HepG2 (cell line): ENCODE results near the gene GPR6. TPM values are rescaled to one million over a fixed set of nuclear protein-coding genes. Genes with fewer than 3 reads are reported as not detected.
A peak's percentile ranks its signal among the peaks of the same experiment; 100 is the strongest.

Experiments used
- BORCS8-MEF2B ChIP-seq: sonication (generic); formaldehyde crosslinking; IDR thresholded peaks from 2 replicates; pipeline ENCODE4 v1.8.0; 2022; ENCODE audit warnings: mild to moderate bottlenecking, missing genetic modification reagents
- IKZF4 ChIP-seq: sonication (generic); formaldehyde crosslinking; IDR thresholded peaks from 2 replicates; pipeline ENCODE4 v1.5.1; 2020; ENCODE audit warnings: borderline replicate concordance, mild to moderate bottlenecking, low read depth, missing genetic modification reagents; ENCODE audit errors: not compliant biosample characterization
- KMT2A ChIP-seq: sonication (generic); formaldehyde crosslinking; IDR thresholded peaks from 2 replicates; pipeline ENCODE4 v1.4.0; 2020; ENCODE audit warnings: missing genetic modification reagents
- MED8 ChIP-seq: sonication (generic); formaldehyde crosslinking; IDR thresholded peaks from 2 replicates; pipeline ENCODE4 v1.8.1; 2023; ENCODE audit warnings: mild to moderate bottlenecking, missing genetic modification reagents; ENCODE audit not compliant: insufficient replicate concordance
- MIER2 ChIP-seq: IDR thresholded peaks from 2 replicates; pipeline ENCODE4 v1.6.1; 2016; ENCODE audit warnings: missing biosample characterization, missing genetic modification reagents
- MTF1 ChIP-seq: sonication (generic); formaldehyde crosslinking; IDR thresholded peaks from 2 replicates; pipeline ENCODE4 v1.5.0; 2020; ENCODE audit warnings: missing genetic modification reagents
- REST ChIP-seq, 2 experiments: IDR thresholded peaks; 2 replicates each; pipeline ENCODE4 v1.6.1; 2011 to 2012; ENCODE audit warnings: low read length in 2 of 2, borderline replicate concordance in 1 of 2, low read depth in 1 of 2, mild to moderate bottlenecking in 1 of 2, moderate library complexity in 1 of 2
- ZBTB7A ChIP-seq: sonication (generic); formaldehyde crosslinking; IDR thresholded peaks from 2 replicates; pipeline ENCODE4 v1.8.0; 2022; ENCODE audit warnings: mild to moderate bottlenecking, missing genetic modification reagents
- ZBTB8A ChIP-seq: sonication (generic); formaldehyde crosslinking; IDR thresholded peaks from 2 replicates; pipeline ENCODE4 v1.4.0; 2020; ENCODE audit warnings: mild to moderate bottlenecking, low read depth, missing genetic modification reagents, borderline replicate concordance
- ZFP90 ChIP-seq: sonication (generic); formaldehyde crosslinking; IDR thresholded peaks from 2 replicates; pipeline ENCODE4 v1.8.0; 2022; ENCODE audit warnings: missing genetic modification reagents, mild to moderate bottlenecking, inconsistent platforms, borderline replicate concordance
- ZNF552 ChIP-seq: sonication (generic); formaldehyde crosslinking; IDR thresholded peaks from 2 replicates; pipeline ENCODE4 v1.9.0; 2022; ENCODE audit warnings: missing genetic modification reagents, mild to moderate bottlenecking, borderline replicate concordance
- ZNF569 ChIP-seq: sonication (generic); formaldehyde crosslinking; IDR thresholded peaks from 2 replicates; pipeline ENCODE4 v1.5.0; 2020; ENCODE audit warnings: mild to moderate bottlenecking, missing genetic modification reagents, moderate library complexity, borderline replicate concordance
- ZNF724P ChIP-seq: sonication (generic); formaldehyde crosslinking; IDR thresholded peaks from 2 replicates; pipeline ENCODE4 v1.8.0; 2022; ENCODE audit warnings: missing genetic modification reagents, borderline replicate concordance
- ZNF850 ChIP-seq: sonication (generic); formaldehyde crosslinking; conservative IDR thresholded peaks from 2 replicates; pipeline ENCODE4 v1.9.0; 2021; ENCODE audit warnings: mild to moderate bottlenecking, missing genetic modification reagents
- ZSCAN20 ChIP-seq: sonication (generic); formaldehyde crosslinking; IDR thresholded peaks from 2 replicates; pipeline ENCODE4 v1.4.0; 2020; ENCODE audit warnings: missing genetic modification reagents, mild to moderate bottlenecking, borderline replicate concordance
- polyA plus RNA-seq, 8 experiments: library from polyadenylated mRNA; depleted of rRNA in 3 of 8; stranded (reverse) in 7 of 8; unstranded in 1 of 8; fragments of >200 nt; fragmentation: Illumina TruSeq in 4 of 8; extraction: Trizol in 4 of 8; gene quantifications; 2 replicates each; pipeline versions ENCODE4 v1.2.1 to v1.2.3, GENCODE V29; 2011 to 2016; ENCODE audit warnings: low read depth in 4 of 8, missing spikeins in 1 of 8, mixed read lengths in 1 of 8; ENCODE audit not compliant: insufficient read depth in 1 of 8
- total RNA-seq, 5 experiments: library from RNA; depleted of rRNA; stranded (reverse); fragments of >200 nt; fragmentation: Illumina TruSeq; extraction: Trizol; gene quantifications; 2 replicates each; pipeline ENCODE4 v1.2.3, GENCODE V29; 2016; ENCODE audit warnings: low read depth in 1 of 5
- TF ChIP-seq, protein P1 (sequence below): sonication (generic); formaldehyde crosslinking; IDR thresholded peaks from 2 replicates; pipeline ENCODE4 v1.4.0; 2020; ENCODE audit warnings: missing genetic modification reagents
- TF ChIP-seq, protein P2 (sequence below), 2 experiments: sonication (generic) in 1 of 2; formaldehyde crosslinking in 1 of 2; IDR thresholded peaks; 2 replicates each; pipeline versions ENCODE4 v1.4.0 to v1.6.1; 2016 to 2020; ENCODE audit warnings: borderline replicate concordance in 1 of 2, low read depth in 1 of 2, mild to moderate bottlenecking in 1 of 2, missing genetic modification reagents in 1 of 2

Gene GPR6
- total and polyA plus RNA-seq, 2 of the 13 experiments (the other 11 are each of a cell fraction or from before 2014, with no cell fraction given) = not detected

- TF ChIP-seq, protein P1, sequence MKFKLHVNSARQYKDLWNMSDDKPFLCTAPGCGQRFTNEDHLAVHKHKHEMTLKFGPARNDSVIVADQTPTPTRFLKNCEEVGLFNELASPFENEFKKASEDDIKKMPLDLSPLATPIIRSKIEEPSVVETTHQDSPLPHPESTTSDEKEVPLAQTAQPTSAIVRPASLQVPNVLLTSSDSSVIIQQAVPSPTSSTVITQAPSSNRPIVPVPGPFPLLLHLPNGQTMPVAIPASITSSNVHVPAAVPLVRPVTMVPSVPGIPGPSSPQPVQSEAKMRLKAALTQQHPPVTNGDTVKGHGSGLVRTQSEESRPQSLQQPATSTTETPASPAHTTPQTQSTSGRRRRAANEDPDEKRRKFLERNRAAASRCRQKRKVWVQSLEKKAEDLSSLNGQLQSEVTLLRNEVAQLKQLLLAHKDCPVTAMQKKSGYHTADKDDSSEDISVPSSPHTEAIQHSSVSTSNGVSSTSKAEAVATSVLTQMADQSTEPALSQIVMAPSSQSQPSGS = peak; percentile 58; the same call in 1 of the 2 replicates
- peak; percentile 57 for TF ChIP-seq IKZF4 (CRISPR knock-in tag)
- peak; percentile 77; the same call in 1 of the 2 replicates for TF ChIP-seq ZSCAN20 (CRISPR knock-in tag)
- no peak for TF ChIP-seq ZBTB8A
- TF ChIP-seq ZNF552 (CRISPR knock-in tag) = 0 out of 2 replicates have a peak, but pooled peaks have one; percentile 33
- no peak for TF ChIP-seq KMT2A (CRISPR knock-in tag)
- TF ChIP-seq MTF1 (CRISPR knock-in tag) = peak; percentile 53; the same call in 1 of the 2 replicates
- peak; percentile 94 for TF ChIP-seq BORCS8-MEF2B (CRISPR knock-in tag)
- TF ChIP-seq MIER2 (CRISPR knock-in tag) = peak; percentile 98
- TF ChIP-seq REST (IDR thresholded peaks at IDR 0.05; ENCODE audit: borderline replicate concordance in 1 of 2, low read depth in 1 of 2, low read length in 2 of 2) = peak; percentile 98 to 99
- TF ChIP-seq, protein P2, sequence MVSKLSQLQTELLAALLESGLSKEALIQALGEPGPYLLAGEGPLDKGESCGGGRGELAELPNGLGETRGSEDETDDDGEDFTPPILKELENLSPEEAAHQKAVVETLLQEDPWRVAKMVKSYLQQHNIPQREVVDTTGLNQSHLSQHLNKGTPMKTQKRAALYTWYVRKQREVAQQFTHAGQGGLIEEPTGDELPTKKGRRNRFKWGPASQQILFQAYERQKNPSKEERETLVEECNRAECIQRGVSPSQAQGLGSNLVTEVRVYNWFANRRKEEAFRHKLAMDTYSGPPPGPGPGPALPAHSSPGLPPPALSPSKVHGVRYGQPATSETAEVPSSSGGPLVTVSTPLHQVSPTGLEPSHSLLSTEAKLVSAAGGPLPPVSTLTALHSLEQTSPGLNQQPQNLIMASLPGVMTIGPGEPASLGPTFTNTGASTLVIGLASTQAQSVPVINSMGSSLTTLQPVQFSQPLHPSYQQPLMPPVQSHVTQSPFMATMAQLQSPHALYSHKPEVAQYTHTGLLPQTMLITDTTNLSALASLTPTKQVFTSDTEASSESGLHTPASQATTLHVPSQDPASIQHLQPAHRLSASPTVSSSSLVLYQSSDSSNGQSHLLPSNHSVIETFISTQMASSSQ (IDR thresholded peaks at IDR 0.05; ENCODE audit: low read depth) = no peak
- TF ChIP-seq, protein P2 (CRISPR knock-in tag; IDR thresholded peaks at IDR 0.05; ENCODE audit: borderline replicate concordance) = no peak
- peak; percentile 77 for TF ChIP-seq ZBTB7A (CRISPR knock-in tag)
- peak; percentile 77; the same call in 1 of the 2 replicates for TF ChIP-seq ZNF724P (CRISPR knock-in tag)
- TF ChIP-seq ZFP90 (CRISPR knock-in tag) = peak; percentile 77; the same call in 1 of the 2 replicates
- no peak for TF ChIP-seq ZNF850 (CRISPR knock-in tag)
- no peak for TF ChIP-seq MED8 (CRISPR knock-in tag)
- no peak for TF ChIP-seq ZNF569 (CRISPR knock-in tag)
These were observed at the start of gene GPR6 (continued) for GRCh38 chr6:109978174-109979032.
